GM19238 (cell line): ENCODE results near the gene ZNF816.
"Not testable (repeated sequence)": the region's sequence is repeated elsewhere in the genome, so short reads cannot be mapped to it uniquely, and the experiment has no call there.

ENCODE experiments used
- DNase-seq: peaks from one replicate; pipeline ENCODE4 v3.0.0; 2011; ENCODE audit warnings: low spot score; ENCODE audit not compliant: insufficient read length

Gene ZNF816

DNA sequence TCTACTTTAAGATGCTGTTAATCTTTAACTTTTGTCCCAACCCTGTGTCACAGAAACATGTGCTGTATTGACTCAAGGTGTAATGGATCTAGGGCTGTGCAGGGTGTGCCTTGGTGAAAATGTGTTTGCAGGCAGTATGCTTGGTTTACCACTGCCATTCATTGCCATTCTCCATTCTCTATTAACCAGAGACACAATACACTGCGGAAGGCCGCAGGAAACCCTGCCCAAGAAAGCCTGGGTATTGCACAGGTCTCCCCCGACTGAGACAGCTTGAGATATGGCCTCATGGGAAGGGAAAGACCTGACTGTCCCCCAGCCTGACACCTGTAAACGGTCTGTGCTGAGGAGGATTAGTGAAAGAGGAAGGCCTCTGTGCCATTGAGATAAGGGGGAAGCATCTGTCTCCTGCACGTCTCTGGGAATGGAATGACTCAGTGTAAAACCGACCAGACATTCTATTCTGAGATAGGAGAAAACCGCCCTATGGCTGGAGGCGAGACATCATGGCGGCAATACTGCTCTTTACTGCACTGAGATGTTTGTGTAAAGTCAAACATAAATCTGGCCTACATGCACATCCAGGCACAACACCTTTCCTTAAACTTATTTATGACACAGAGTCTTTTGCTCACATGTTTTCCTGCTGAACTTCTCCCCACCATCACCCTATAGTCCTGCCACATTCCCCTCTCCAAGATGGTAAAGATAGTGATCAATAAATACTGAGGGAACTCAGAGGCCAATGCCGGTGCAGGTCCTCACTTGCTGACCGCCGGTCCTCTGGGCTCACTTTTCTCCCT lies 26.3 kb downstream of the ZNF816 start:
- no peak for DNase-seq

DNA sequence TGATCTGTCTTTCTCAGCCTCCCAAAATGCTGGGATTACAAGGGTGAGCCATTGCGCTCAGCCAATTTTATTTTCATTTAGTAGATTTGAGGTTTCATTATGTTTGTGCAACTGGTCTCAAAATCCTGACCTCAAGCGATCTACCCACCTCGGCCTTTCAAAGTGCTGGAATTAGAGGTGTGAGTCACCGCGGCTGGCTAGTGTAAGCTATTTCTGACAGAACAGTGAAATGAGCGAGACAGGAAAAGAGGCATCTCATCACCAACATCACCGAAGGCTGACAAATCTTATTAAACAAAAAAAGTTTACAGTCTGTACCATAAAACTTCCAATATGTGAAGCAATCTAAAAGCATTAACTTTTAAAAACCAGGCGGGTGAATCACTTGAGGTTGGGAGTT lies 27.2 kb downstream of the ZNF816 start:
- no peak for DNase-seq

- DNase-seq: not testable (repeated sequence)
Measured at GRCh38 chr19:52924641-52925040, 38.0 kb downstream of the ZNF816 start.

DNA sequence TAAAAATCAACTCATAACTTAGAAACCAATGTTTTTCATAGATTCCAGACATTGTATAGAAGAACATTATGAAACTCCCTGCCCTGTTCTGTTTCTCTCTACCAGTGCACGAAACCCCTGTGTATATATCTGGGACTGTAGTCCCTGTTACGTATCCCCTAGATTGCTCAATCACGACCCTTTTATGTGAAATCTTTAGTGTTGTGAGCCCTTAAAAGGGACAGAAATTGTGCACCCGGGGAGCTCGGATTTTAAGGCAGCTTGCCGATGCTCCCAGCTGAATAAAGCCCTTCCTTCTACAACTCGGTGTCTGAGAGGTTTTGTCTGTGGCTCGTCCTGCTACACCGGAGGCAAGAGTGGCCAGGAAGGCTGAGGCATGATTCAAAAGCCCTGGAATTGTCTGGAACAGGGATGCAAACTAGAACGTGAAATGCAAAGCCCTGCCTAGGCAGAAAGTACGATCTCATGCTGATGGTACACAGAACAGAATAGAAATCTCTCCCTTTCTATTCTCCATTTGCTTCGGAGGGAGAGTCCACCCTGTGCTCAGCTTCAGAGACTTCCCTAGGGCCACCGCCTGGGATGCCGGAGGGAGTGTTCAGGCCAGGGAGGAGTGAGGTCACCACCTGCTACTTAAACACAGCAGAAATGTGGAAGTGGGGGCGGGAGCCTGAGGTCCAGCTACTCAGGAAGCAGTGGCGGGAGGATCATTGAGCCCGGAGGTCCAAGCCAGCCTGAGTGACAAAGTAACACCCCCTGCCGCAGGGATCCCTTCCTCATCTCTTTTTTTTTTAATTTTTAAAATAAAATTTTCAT lies 38.7 kb downstream of the ZNF816 start:
- no peak for DNase-seq

DNA sequence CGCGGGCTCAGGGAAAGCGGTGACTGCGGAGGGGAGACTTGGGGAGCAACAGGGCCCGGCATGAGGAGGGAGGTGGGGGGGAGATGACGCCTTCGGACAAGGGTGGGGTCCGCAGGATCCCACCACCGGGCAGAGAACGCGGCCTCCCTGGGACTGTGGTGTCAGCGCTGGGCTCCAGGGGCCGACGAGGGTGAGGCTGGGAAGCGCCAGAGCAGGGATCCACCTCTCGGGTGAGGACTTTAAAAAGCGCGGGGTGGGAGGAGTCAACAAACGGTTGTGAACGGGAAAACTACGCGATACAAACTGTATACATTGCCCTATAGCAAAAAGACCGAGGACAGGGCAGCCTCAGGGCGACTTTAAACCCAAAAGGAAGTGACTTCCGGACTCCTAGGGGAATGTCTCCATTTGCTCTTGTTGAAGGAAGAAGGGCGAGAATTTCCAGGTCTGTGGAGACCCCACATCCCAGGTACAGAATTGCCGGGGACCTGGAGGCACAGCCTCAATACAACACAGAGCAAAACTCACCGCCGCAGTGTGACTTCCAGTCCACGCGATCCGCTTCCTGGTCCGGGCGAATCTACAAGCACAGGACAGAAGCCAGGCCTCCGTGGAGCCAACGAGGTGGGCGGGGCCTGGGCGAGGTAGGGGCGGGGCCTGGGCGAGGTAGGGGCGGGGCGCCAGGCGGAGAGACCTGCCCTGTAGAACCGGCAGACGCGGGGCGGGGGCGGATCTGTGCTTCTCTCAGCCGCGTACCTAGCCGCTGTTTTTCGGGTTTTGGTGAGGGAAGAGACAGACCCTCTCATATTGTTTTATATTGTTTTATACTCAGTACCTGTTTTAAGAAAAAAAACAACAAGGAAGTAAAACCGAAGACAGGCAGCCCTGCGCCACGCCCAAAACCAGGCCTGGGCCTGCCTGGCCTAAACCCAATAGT lies 39.6 kb downstream of the ZNF816 start, which contains the start of gene ZNF888:
ZNF888 (minus strand) TSS at position 588 of the 937 bp plus-strand sequence. CDS start 5,555 bp downstream, outside the sequence.
- DNase-seq: peak; percentile 82

GRCh38 chr19:52917531-52917930 lies 45.1 kb downstream of the ZNF816 start:
- DNase-seq: no peak

- no peak for DNase-seq
Measured at GRCh38 chr19:52910648-52911047, 52.0 kb downstream of the ZNF816 start.

DNA sequence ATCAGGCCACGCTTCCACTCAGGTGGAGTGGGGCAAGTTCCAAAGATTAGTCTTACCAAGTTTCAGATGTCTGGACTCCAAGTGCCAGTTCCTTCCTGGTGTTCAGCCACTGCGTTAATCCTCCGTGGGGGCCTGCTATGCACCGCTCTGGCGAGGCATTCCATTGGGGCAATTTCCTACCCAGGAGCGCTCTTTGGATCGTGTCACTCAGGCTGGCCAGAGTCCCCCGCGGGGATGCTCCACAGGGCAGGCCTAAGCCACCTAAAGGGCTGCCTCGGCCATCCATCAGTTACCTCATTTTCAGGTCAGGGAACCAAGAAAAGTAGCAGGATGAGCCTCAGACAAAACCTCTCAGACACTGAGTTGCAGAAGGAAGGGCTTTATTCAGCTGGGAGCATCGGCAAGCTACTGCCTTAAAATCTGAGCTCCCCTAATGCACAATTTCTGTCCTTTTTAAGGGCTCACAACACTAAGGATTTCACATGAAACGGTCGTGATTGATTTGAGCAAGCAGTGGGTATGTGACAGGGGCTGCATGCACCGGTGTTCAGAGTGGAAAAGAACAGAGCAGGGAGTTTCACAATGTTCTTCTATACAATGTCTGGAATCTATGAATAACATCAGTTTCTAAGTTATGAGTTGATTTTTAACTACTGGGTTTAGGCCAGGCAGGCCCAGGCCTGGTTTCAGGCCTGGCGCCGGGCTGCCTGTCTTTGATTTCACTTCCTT lies 58.5 kb downstream of the ZNF816 start:
- not testable (repeated sequence) for DNase-seq

DNA sequence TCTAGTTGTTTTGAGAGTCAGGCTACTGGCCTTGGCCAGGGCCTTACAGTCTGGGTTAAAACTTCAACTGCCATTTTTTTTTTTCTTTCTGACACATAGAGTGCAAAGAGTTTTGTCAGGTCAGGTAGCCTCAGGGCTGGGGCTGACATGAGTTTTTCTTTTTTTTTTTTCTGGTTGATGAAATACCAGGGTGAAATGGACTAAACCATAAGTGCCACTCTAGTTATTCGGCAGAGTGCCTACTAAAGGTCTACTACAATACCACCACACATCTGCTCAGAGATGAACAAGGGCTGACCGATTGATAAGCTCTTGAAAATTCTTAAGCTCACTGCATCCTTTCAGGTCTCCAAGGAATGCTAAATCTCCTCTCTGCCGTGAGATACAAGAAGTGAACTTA lies 60.8 kb downstream of the ZNF816 start:
- DNase-seq: no peak
